HEK293T (cell line): ENCODE results near the gene VWA8.

Experiments
- ARNT ChIP-seq: fragments of 450-650 bp; IDR thresholded peaks from 2 replicates; pipeline ENCODE4 v1.6.1; 2017; ENCODE audit warnings: mild to moderate bottlenecking
- BHLHE40 ChIP-seq: fragments of 450-650 bp; IDR thresholded peaks from 2 replicates; pipeline ENCODE4 v1.6.1; 2016; ENCODE audit warnings: mild to moderate bottlenecking, moderate library complexity, borderline replicate concordance
- CTBP1 ChIP-seq: fragments of 450-650 bp; IDR thresholded peaks from 2 replicates; pipeline ENCODE4 v1.6.1; 2016; ENCODE audit warnings: borderline replicate concordance
- ELF4 ChIP-seq: fragments of 450-650 bp; IDR thresholded peaks from 2 replicates; pipeline ENCODE4 v1.6.1; 2017; ENCODE audit warnings: antibody characterized with exemption
- FOXK2 ChIP-seq: fragments of 450-650 bp; IDR thresholded peaks from 2 replicates; pipeline ENCODE4 v1.6.1; 2016; ENCODE audit warnings: mild to moderate bottlenecking
- FOXM1 ChIP-seq: fragments of 450-650 bp; IDR thresholded peaks from 2 replicates; pipeline ENCODE4 v1.6.1; 2017; ENCODE audit warnings: mild to moderate bottlenecking, borderline replicate concordance
- HDGF ChIP-seq: fragments of 450-650 bp; IDR thresholded peaks from 2 replicates; pipeline ENCODE4 v1.6.1; 2017; ENCODE audit warnings: antibody characterized with exemption, borderline replicate concordance
- L3MBTL2 ChIP-seq: fragments of 450-650 bp; conservative IDR thresholded peaks from 2 replicates; pipeline ENCODE4 v1.6.1; 2016; ENCODE audit warnings: mild to moderate bottlenecking
- SP1 ChIP-seq: fragments of 450-650 bp; IDR thresholded peaks from 2 replicates; pipeline ENCODE4 v1.6.1; 2017

DNA sequence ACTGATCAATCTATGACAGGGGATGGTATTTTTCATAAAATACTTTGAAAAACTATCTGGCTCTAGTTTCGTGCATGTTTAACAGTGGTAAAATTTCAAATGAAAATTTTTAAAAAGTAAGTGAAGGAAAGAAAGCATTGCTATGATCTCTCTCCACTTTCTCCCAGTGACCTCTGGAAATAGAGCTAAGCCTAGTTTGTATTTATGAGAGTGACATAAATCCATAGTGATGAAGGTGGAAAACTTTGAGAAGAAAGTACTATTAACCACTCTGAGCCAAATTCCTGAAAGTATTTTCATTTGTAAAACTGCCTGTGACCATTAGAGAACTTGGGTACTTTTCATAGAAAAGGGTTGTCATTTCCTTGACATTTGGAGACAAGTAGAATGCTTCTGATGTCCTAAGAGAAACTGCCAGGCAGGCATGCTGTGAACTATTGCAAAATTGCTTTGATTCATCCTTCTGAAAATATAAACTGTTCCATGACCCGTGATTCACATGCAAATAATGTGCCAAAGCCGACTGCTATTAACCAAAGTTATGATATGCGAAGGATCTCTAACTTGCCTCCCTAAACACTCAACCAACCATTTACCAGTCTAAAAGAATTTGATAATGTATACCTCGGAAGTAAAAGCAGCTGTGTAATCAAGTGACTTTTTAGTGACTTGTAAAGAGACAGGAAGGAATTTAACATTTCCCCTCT lies 133.2 kb downstream of the VWA8 start:
- TF ChIP-seq ARNT (no peak), BHLHE40 (no peak), FOXK2 (no peak), HDGF (no peak), SP1 (no peak), L3MBTL2 (no peak), ELF4 (no peak), CTBP1 (no peak), FOXM1 (no peak)
